ENCODE data around the gene SEC16A. TPM values are rescaled to one million over a fixed set of nuclear protein-coding genes. Genes with fewer than 3 reads are reported as not detected.

The SEC16A gene
- total RNA-seq, 6 experiments from 2014 or later, result 46.9 to 108 (median 72.0) TPM

DNA sequence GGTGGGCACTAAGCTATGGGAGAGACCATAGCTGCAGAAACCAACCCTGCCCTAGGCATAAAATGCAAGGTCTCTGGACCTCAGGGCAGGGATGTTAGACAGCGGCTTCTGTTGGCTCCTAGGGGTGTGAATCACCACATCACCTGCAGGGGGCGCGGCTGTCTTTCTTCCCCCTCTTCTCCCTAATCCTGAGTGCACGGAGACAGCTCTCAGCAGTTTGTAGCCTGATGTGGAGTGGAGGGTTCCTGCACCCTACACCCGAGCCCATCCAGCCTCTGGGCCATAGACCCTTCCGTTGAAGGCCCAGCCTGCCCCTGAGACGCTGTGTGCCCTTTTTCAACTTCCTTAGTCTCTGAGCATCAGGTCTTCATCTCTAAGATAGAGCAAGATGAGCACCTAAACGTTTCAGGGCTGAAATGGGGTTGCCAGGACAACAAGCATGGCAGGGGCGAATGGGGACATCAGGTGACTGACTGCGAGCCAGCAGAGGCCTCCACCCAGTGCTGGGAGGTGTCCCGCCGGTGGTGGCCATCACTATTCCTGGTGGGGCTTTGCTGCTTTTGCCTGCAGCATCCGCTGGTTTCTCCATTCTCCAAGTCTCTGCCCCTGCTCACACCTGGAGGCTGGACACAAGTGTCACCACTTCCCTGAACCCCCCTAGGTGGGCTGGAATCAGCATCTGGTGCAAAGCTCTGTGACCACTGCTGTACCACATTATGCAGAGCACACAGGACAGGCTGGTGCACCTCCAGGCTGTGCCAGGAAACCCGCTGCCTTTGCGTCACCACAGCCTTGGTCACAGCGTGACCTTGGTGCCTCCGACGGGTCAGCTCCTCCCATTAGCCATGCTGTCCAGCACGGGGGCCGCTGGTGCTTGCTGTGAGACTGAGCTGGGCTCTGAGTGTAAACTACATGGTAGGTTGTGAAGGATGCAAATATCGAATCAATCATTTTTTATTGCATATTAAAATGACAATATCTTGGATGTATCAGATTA is 2.5 kb upstream of the SEC16A start:
- ATAC-seq (peak; percentile 39 to 58 (median 52)), DNase-seq (peak; percentile 93 to 96 (median 96))
- intact Hi-C loops (cut with DNase I), result loop anchor here in 1 of 2 donors (5.0 kb wide), 1 partner anchor 142 kb away; no protein-coding TSS in a partner anchor
- peak overlapping the region; percentile 93 to 97 (median 96) for H3K27ac ChIP-seq
- H3K9me3 ChIP-seq, result no peaks in the 10 kb centered on the region
- TF ChIP-seq, protein P1, sequence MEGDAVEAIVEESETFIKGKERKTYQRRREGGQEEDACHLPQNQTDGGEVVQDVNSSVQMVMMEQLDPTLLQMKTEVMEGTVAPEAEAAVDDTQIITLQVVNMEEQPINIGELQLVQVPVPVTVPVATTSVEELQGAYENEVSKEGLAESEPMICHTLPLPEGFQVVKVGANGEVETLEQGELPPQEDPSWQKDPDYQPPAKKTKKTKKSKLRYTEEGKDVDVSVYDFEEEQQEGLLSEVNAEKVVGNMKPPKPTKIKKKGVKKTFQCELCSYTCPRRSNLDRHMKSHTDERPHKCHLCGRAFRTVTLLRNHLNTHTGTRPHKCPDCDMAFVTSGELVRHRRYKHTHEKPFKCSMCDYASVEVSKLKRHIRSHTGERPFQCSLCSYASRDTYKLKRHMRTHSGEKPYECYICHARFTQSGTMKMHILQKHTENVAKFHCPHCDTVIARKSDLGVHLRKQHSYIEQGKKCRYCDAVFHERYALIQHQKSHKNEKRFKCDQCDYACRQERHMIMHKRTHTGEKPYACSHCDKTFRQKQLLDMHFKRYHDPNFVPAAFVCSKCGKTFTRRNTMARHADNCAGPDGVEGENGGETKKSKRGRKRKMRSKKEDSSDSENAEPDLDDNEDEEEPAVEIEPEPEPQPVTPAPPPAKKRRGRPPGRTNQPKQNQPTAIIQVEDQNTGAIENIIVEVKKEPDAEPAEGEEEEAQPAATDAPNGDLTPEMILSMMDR (IDR thresholded peaks at IDR 0.05), result peak; percentile 84 to 91 (median 88)
- peak; percentile 28 for TF ChIP-seq POLR2A (IDR thresholded peaks at IDR 0.05)
- H3K4me1 ChIP-seq, result peaks cover 0 to 48% (median 22%) of the 10 kb centered on the region in 4 donors
- peaks cover 0 to under 1% (median 0%) of the 10 kb centered on the region in 4 donors for H3K36me3 ChIP-seq
- no peaks in the 10 kb centered on the region for H3K27me3 ChIP-seq
- 12% methylated on average over 14 of the region's 21 CpGs for WGBS (ENCODE audit: insufficient coverage, low coverage, low lambda C conversion rate, missing lambda C conversion rate)
- H3K4me3 ChIP-seq, result peak overlapping the region in 2 of 3 donors; percentile 85 to 86

DNA sequence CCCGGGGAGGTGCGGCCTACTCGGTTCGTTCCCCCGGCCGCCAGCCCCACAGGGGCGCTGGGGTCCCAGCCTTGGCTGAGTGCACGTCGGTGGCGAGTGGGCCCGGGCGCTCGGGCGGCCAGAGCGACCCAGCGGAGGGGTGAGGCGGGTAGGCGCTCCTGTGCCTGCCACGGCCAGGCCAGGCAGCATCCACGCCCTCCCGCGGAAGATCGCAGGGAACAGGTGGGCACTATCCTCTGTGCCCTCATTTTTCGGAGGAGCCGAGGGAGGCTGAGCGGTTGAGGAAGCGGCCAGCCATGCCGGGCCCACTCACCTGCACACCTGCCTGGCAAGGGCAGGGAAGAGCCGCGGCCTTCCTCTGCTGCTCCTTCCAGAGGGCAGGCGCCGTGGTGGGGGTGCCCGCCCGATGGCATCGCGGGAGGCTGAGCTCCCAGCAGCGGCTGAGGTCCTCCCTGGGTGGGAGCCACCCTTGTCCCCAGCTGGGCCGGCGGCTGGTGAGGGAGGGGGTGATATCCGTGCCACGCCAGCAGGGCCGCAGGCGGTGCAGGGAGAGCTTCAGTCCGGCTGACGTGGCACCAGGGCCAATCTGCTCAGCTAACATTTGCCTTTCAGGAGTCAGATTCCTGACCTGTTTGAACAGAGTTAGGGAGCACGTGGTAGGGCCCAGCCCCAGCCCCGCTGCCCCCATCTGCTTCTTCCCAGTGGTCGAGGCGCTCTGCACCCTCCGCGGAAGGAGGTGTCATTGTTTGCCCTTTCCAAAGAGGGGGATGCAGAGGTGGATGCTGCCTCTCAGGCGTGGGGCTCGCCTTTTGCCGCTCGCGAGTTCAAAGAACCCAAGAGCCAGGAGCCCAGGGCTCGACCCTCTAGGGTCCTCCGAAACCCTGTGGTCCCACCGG is 1.6 kb upstream of the SEC16A start:
- Histone ChIP-seq H3K27me3 (no peaks in the 10 kb centered on the region), H3K27ac (peak overlapping the region; percentile 93 to 97 (median 96)), H3K9me3 (no peaks in the 10 kb centered on the region), H3K36me3 (peaks cover 0 to 8% (median 0%) of the 10 kb centered on the region in 4 donors), H3K4me1 (peaks cover 0 to 48% (median 22%) of the 10 kb centered on the region in 4 donors), H3K4me3 (peak overlapping the region; percentile 68 to 86 (median 85))
- DNase-seq (peak; percentile 78 to 84 (median 83)), ATAC-seq (peak; percentile 4 to 27 (median 18))
- WGBS (ENCODE audit: insufficient coverage, low coverage, low lambda C conversion rate, missing lambda C conversion rate), result 10% methylated on average over 2 of the region's 59 CpGs
- peak; percentile 86 for TF ChIP-seq POLR2A (IDR thresholded peaks at IDR 0.05)
- TF ChIP-seq, protein P1 (IDR thresholded peaks at IDR 0.05), result peak in 1 of 4 donors; percentile 2
- intact Hi-C loops (cut with DNase I), result loop anchor here in 1 of 2 donors (5.0 kb wide), 1 partner anchor 143 kb away; no protein-coding TSS in a partner anchor

DNA sequence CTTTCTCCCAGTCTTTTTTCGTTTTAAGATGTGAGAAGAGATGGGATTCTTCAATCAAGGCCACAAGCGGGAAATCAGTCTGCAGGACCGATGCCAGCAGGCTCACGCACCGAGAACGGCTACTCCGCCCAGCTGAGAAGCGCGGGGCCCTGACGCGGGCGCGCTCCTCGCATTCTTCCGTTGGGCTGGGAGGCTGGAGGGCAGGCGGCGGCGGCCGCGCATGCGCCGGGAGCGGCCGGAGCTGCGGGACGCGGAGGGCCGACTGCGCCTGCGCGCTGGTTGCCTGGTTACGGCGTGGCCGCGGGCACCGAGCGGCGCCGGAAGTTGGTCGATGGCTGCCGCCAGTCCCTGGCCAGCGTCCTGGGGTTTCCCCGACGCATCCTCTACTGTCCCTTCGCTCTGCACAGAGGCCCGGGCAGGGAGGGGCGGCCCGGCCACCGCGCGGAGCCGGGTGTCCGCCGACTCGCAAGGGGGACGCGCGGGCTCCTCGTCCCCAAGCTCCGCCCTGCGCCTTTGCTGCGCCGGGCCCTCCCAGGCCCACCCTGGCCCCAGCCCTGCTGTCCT is 831 bp upstream of the SEC16A start:
- DNase-seq, result peak; percentile 95 to 96 (median 96)
- H3K27me3 ChIP-seq, result no peaks in the 10 kb centered on the region
- H3K9me3 ChIP-seq, result no peaks in the 10 kb centered on the region
- peak overlapping the region; percentile 68 to 86 (median 85) for H3K4me3 ChIP-seq
- H3K4me1 ChIP-seq, result peaks cover 0 to 48% (median 21%) of the 10 kb centered on the region in 4 donors
- WGBS (ENCODE audit: insufficient coverage, low coverage, low lambda C conversion rate, missing lambda C conversion rate), result 0% methylated on average over 10 of the region's 63 CpGs
- H3K27ac ChIP-seq, result peak overlapping the region; percentile 93 to 97 (median 96)
- H3K36me3 ChIP-seq, result peaks cover 0 to 8% (median 0%) of the 10 kb centered on the region in 4 donors
- peak; percentile 27 to 53 (median 36) for ATAC-seq
- intact Hi-C loops (cut with DNase I), result no loop called here
- TF ChIP-seq, protein P1 (IDR thresholded peaks at IDR 0.05), result no peak
- TF ChIP-seq POLR2A (IDR thresholded peaks at IDR 0.05), result peak; percentile 80
